Measurements from ENCODE around the gene ANKMY1.

The ANKMY1 gene

DNA sequence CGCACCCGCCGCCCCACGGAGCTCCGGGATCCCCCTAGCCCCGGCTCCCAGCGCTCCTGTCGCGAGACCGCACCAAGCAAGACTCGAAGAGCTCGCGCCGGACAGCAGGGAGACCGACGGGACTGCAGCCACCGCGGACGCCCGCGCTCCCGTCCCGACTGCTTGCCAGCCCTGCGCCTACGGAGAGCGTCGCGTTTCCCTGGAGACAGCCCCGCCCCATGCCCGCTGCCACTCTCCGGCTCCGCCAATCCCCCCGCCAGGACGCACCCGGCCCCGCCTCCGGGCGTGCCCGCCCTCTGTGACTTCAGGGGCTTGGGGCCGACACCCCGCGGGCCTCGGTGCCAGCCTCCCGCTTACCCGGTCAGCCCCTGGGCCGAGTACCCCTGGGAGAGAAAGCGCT lies at the start of gene ANKMY1:
Gene ANKMY1, minus strand, starts transcription at position 181 of the 400 bp plus-strand sequence. CDS start 653 bp downstream, outside the sequence.
- peak in 2 of 4 experiments; percentile 24 to 54 for DNase-seq

DNA sequence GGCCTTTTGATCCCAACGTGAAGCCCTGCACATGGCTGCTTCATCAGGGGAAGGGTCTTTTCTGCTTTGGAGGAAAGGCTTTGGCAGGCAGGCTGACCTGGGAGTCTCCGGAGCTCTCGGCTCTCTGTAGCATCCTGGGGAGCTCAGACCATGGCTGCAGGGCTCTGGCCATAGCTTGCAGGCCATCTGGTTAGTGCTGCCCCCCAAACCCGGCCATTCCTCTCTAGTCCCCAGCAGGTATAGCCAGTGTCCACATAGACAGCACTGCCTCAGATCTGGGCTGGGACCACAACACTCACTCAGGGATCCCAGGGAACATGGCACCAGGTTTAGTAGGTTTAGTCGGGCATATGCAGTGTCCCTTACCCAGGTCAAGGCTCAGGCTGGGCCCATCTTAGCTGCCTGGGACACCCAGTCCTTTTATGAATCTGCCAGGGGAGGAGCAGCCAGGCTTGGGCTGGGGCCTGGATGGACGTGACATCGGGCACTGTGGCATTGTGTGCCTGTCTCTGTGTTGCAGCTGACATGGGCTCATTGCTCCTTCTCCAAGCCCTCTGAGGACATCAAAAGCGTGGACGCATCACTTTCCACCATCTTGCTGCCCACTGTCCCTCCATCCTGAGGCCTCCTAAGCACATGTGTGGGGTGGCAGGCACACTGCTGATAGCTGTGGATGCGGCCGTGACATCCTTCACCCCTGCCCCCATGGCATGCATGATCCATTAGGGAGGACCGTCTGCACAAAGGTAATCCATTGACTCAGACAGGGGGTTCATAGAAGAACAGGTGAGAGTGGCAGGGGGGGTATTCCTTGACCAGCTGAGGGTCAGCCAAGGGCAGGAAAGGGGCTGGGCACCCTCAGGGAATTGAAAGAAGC lies 48.3 kb upstream of the ANKMY1 start:
- no peak for DNase-seq

DNA sequence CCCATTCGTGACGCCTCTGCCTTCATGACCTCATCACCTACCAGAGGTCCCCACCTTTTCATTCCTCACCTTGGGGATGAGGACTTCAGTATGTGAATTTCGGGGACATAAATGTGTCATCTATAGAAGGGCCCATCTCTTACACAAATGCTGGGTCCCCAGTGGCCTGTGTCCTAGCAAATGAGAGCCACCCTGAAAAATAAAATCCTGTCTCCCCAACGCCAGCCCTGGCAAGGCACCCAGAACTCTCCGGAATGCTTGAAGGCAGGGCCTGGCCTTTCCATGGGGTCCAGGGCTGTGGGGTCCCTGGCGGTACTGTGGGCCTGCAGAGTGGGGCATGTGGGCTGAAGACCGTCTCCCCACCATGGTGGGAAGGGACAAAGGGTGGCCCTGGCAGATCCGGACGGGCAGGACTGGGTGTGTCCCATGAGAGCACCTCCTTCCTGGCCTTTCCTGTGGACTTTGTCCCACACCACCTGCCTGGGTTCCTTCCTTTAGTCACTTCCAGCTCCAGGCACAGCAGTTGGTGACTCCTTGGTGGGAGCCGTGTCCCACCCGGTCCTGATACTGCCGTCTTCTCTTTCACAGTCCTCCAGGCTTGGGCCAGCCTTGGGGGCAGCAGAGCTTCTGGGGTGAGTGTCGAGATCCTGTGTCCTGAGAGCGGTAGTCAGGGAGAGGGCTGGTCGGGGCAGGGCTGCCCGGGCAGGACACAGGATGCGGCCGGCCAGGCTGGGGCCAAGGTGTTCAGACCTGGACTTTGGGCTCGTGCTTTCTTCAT lies 47.3 kb upstream of the ANKMY1 start:
- DNase-seq, result no peak

- no peak for DNase-seq
These were observed 46.6 kb upstream of the ANKMY1 start for GRCh38 chr2:240604291-240604938.

DNA sequence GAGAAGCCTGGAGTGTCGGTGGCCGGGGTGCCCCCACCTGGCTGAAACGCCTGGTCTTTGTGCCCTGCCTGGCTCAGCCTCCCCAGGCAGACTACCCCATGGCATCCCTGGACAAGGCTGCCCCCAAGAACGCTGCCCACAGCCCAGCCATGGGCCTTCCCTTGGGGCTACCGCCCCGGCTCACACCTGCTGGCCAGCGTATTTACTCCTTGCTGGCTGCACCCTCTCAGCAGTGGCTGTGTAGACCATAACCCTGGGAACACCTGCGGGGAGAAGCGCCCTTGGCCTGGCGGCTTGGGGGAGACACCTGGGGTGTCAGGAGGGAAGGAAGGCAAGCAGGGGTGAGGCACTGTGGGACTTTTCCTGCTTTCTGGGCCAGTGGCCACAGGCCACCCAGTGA lies 46.1 kb upstream of the ANKMY1 start:
- no peak for DNase-seq

DNA sequence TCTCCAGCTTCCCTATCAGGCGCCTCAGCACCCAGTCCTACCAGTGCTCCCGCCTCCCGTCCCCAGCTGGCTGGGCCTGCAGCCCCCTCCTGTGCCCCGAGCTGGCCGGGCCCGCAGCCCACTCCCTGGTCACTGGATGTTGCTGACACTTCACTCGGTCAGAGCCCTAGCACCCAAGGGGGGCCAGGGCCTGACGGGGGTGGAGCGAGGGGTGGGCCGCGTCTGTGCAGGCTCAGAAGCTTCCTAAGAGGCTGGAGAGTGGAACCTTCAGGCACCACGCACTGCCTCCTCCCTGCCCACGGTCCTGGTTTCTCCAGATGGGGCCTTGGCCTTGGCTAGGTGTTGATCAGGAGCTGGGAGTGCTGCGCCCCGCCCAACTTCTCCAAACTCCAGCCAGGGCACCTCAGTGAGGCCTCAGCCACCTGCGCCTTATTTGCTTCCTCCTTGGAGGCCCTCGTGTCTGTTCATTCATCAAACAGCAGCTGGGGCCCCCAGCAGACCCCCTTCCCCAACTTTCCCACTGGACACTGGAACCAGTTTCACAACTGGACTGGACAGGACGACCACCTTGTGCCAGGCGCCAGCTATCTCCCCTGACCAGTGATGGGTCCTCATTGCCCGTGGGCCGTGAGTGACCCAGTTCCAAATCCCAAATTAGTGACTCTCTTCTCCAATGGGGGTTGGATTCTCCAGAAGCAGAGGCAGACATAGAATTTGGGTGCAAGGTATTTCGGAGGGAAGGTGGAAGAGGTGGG lies 45.5 kb upstream of the ANKMY1 start:
- no peak for DNase-seq

- DNase-seq, result no peak
These were observed 44.7 kb upstream of the ANKMY1 start for GRCh38 chr2:240602266-240603050.

DNA sequence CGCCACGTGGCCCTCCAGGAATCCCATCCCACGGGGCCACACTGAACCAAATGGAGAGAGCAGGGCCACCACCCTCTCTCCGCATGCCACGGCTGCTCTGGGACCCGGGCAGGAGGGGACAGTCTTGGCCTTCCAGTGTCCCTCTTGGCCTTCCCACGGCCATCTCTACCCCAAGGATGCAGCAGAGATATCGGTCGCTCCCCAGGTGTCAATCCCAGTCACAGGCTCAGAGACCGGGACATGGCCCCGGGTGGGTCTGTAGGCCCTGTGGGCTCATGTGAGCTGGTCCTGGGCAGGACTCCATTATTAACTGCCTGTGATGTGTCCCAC lies 44.0 kb upstream of the ANKMY1 start:
- no peak for DNase-seq

- DNase-seq, result no peak
These were observed 43.5 kb upstream of the ANKMY1 start for GRCh38 chr2:240601061-240601830.

- DNase-seq, result no peak
These were observed 42.7 kb upstream of the ANKMY1 start for GRCh38 chr2:240600451-240600961.

DNA sequence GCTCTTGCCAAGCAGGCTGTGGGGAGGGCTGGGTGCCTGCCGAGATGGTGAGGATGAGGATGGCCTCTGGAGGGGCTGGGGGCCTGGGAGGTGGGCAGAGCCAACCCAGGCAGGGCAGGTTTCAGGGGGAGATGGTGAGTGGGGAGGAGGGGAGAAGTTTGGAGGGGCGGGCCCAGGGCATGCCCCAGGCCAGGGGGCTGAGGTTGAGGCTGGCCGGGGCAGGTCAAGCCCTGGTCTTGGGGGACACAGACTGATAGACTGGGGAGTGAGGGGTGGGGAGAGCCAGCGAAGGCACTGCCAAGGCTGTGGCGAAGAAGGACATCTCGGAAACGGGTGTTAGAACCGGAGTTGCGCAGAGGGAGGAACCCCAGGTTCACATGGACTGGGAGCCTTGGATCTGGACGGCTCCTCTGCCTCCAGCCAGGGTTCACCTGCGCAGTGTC lies 41.4 kb upstream of the ANKMY1 start:
- DNase-seq, result no peak

GRCh38 chr2:240598311-240598911 lies 40.6 kb upstream of the ANKMY1 start:
- no peak for DNase-seq

GRCh38 chr2:240597419-240598181 lies 39.8 kb upstream of the ANKMY1 start:
- DNase-seq, result no peak

GRCh38 chr2:240597054-240597418 lies 39.2 kb upstream of the ANKMY1 start:
- DNase-seq, result no peak

GRCh38 chr2:240596491-240596931 lies 38.7 kb upstream of the ANKMY1 start:
- no peak for DNase-seq

DNA sequence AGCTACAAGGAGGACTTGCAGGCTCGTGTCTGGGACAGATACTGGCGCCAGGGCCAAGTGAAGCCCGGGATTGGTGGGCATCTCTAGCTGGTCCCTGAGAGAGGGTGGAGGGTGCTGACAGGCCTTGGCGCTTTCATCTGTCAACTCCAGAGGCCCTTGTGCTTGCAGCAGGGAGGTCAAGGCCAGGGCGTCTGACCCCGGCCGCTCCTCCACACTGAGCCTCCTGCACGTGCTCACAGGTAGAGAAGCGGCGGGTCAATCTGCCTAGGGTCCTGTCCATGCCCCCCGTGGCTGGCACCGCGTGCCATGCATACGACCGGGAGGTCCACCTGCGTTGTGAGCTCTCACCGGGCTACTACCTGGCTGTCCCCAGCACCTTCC lies 38.3 kb upstream of the ANKMY1 start:
- no peak for DNase-seq

GRCh38 chr2:240595381-240596079 lies 37.7 kb upstream of the ANKMY1 start:
- DNase-seq, result no peak

DNA sequence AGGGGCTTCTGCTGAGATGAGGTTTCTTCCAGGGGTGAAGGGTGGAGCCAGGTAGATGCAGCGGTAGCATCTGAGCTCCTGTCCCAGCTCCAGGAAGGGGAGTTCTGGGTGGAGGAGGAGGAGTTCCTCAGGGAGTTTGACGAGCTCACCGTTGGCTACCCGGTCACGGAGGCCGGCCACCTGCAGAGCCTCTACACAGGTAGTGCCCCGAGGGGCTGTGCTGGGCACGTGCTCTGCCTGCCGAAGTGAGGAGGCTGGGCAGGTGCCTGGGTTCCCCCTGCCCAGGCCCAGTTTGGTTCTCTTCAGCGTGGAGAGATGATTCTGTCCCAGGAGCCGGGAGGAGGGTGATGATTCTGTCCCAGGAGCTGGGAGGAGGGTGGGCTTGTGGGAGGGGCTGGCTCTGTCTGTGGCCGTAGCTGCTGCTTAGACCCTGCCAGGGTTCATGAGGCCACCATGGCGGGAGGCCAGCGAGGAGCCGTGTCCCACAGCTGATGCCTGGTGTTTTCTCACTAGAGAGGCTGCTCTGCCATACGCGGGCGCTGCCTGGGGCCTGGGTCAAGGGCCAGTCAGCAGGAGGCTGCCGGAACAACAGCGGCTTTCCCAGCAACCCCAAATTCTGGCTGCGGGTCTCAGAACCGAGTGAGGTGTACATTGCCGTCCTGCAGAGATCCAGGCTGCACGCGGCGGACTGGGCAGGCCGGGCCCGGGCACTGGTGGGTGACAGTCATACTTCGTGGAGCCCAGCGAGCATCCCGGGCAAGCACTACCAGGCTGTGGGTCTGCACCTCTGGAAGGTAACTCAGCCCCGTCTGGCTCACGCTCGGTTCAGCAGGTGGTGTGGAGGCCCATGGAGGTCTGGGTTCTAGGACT lies 37.0 kb upstream of the ANKMY1 start:
- no peak for DNase-seq

All from activated naive CD4-positive, alpha-beta T cell (primary cell).